ENCODE measurements around the gene PTCH2. TPM values are rescaled to one million over a fixed set of nuclear protein-coding genes. Genes with fewer than 3 reads are reported as not detected.
A peak's percentile ranks its signal among the peaks of the same experiment; 100 is the strongest.

Gene PTCH2
- total and polyA plus RNA-seq, 2 of the 13 experiments (the other 11 are each of a cell fraction or from before 2014, with no cell fraction given) = 0.60 to 1.5 TPM

- TF ChIP-seq ZNF674 (CRISPR knock-in tag; IDR thresholded peaks at IDR 0.05; ENCODE audit: low read depth) = no peak
- TF ChIP-seq THAP7 (CRISPR knock-in tag; IDR thresholded peaks at IDR 0.05) = no peak
- TF ChIP-seq ZBTB1 (CRISPR knock-in tag; IDR thresholded peaks at IDR 0.05; ENCODE audit: borderline replicate concordance) = no peak
- peak; percentile 46; the same call in 1 of the 2 replicates for TF ChIP-seq ELF1 (CRISPR knock-in tag; IDR thresholded peaks at IDR 0.05)
- peak; percentile 29; the same call in 1 of the 2 replicates for TF ChIP-seq ZNF335 (CRISPR knock-in tag; IDR thresholded peaks at IDR 0.05)
- no peak for TF ChIP-seq ZFP41 (CRISPR knock-in tag; IDR thresholded peaks at IDR 0.05; ENCODE audit: borderline replicate concordance)
- peak; percentile 72 for TF ChIP-seq MED8 (CRISPR knock-in tag; IDR thresholded peaks at IDR 0.05; ENCODE audit: insufficient replicate concordance)
- TF ChIP-seq ZNF468 (CRISPR knock-in tag; IDR thresholded peaks at IDR 0.05) = no peak
- TF ChIP-seq ZNF773 (CRISPR knock-in tag; IDR thresholded peaks at IDR 0.05; ENCODE audit: borderline replicate concordance) = no peak
- no peak for TF ChIP-seq PPARG (CRISPR knock-in tag; conservative IDR thresholded peaks at IDR 0.05)
- no peak for TF ChIP-seq CEBPB (IDR thresholded peaks at IDR 0.05; ENCODE audit: borderline replicate concordance, low read depth, low read length)
- TF ChIP-seq TCF12 (IDR thresholded peaks at IDR 0.05) = no peak
- no peak; the same call in 1 of the 2 replicates for TF ChIP-seq TCF12 (CRISPR knock-in tag; IDR thresholded peaks at IDR 0.05)
- TF ChIP-seq YY1 (IDR thresholded peaks at IDR 0.05; ENCODE audit: insufficient read depth, insufficient replicate concordance, low read depth, low read length) = peak; percentile 52
- TF ChIP-seq CEBPG (CRISPR knock-in tag; IDR thresholded peaks at IDR 0.05) = peak; percentile 33; the same call in 1 of the 2 replicates
- TF ChIP-seq ZNF788 (CRISPR knock-in tag; IDR thresholded peaks at IDR 0.05; ENCODE audit: borderline replicate concordance) = peak; percentile 63; the same call in 1 of the 2 replicates
- TF ChIP-seq ZNF556 (CRISPR knock-in tag; IDR thresholded peaks at IDR 0.05; ENCODE audit: borderline replicate concordance) = no peak; the same call in 1 of the 2 replicates
- no peak; the same call in 1 of the 2 replicates for TF ChIP-seq MIER3 (CRISPR knock-in tag; IDR thresholded peaks at IDR 0.05; ENCODE audit: borderline replicate concordance)
- TF ChIP-seq TBX3 (IDR thresholded peaks at IDR 0.05; ENCODE audit: borderline replicate concordance) = no peak
- TF ChIP-seq CHD4 (IDR thresholded peaks at IDR 0.05; ENCODE audit: borderline replicate concordance, low read length) = no peak
- TF ChIP-seq PAWR (CRISPR knock-in tag; IDR thresholded peaks at IDR 0.05; ENCODE audit: borderline replicate concordance) = no peak
- TF ChIP-seq ZNF331 (CRISPR knock-in tag; IDR thresholded peaks at IDR 0.05) = peak; percentile 35; the same call in 1 of the 2 replicates
- TF ChIP-seq POGZ (CRISPR knock-in tag; IDR thresholded peaks at IDR 0.05) = peak; percentile 78
- peak; percentile 87; the same call in 1 of the 2 replicates for TF ChIP-seq ZNF333 (CRISPR knock-in tag; IDR thresholded peaks at IDR 0.05; ENCODE audit: borderline replicate concordance)
- 0 out of 2 replicates have a peak, but pooled peaks have one; percentile 29 for TF ChIP-seq LBX2 (CRISPR knock-in tag; IDR thresholded peaks at IDR 0.05; ENCODE audit: borderline replicate concordance)
- no peak for TF ChIP-seq ZNF354B (CRISPR knock-in tag; IDR thresholded peaks at IDR 0.05)
- TF ChIP-seq MTERF4 (CRISPR knock-in tag; IDR thresholded peaks at IDR 0.05) = no peak
- TF ChIP-seq ZFP1 (CRISPR knock-in tag; IDR thresholded peaks at IDR 0.05) = no peak
Observed at GRCh38 chr1:44827197-44828002, 15.7 kb downstream of the PTCH2 start (continued).

Data from HepG2 (cell line).